Epithelial cell of esophagus (primary cell): Measurements from ENCODE around the gene MDK.
A peak's percentile ranks its signal among the peaks of the same experiment; 100 is the strongest.

Experiments
- DNase-seq: peaks from one replicate; pipeline ENCODE4 v3.0.0; 2010; ENCODE audit warnings: low read depth
- H3K4me3 ChIP-seq: 2 replicates; pipeline ENCODE4 v1.5.1; 2011; ENCODE audit warnings: mild to moderate bottlenecking, low read length, control low read depth
- CTCF ChIP-seq: IDR thresholded peaks from 2 replicates; pipeline ENCODE4 v1.5.1; 2011; ENCODE audit warnings: low read depth, mild to moderate bottlenecking, low read length, control low read depth, inconsistent platforms; ENCODE audit not compliant: insufficient read depth; ENCODE audit errors: missing control alignments

Gene MDK

GRCh38 chr11:46392421-46393230, 11.2 kb downstream of the MDK start:
- peak overlapping the region; percentile 16 for H3K4me3 ChIP-seq
- TF ChIP-seq CTCF: no peak
- DNase-seq: peak; percentile 81

- TF ChIP-seq CTCF: no peak
- no peak overlapping the region for H3K4me3 ChIP-seq
- DNase-seq: no peak
These were observed 11.8 kb downstream of the MDK start for GRCh38 chr11:46393231-46393616.

- no peak for TF ChIP-seq CTCF
- no peak overlapping the region for H3K4me3 ChIP-seq
- no peak for DNase-seq
These were observed 12.3 kb downstream of the MDK start for GRCh38 chr11:46393759-46394158.

- no peak for TF ChIP-seq CTCF
- no peak overlapping the region for H3K4me3 ChIP-seq
- DNase-seq: no peak
These were observed 16.1 kb downstream of the MDK start for GRCh38 chr11:46397526-46397925.

GRCh38 chr11:46402957-46403902, 21.8 kb downstream of the MDK start:
- no peak overlapping the region for H3K4me3 ChIP-seq
- no peak for DNase-seq
- TF ChIP-seq CTCF: no peak

- TF ChIP-seq CTCF: no peak
- H3K4me3 ChIP-seq: no peak overlapping the region
- no peak for DNase-seq
These were observed 23.1 kb downstream of the MDK start for GRCh38 chr11:46404476-46405017.
